KOPT-K1 (cell line): ENCODE measurements around the gene SLC25A22.

Experiments
- H3K27ac ChIP-seq: fragments of 200-600 bp; sonication (generic); 2 replicates; pipeline ENCODE4 v1.5.1; 2016; ENCODE audit warnings: antibody characterized with exemption, mild to moderate bottlenecking, low read depth, low read length; ENCODE audit not compliant: poor library complexity, severe bottlenecking
- H3K36me3 ChIP-seq: fragments of 200-600 bp; sonication (generic); 2 replicates; pipeline ENCODE4 v1.5.1; 2017; ENCODE audit warnings: antibody characterized with exemption, mild to moderate bottlenecking, low read length, moderate library complexity; ENCODE audit not compliant: insufficient read depth
- H3K9me3 ChIP-seq: fragments of 200-600 bp; sonication (generic); 2 replicates; pipeline ENCODE4 v1.5.1; 2017; ENCODE audit warnings: antibody characterized with exemption, low read length, mild to moderate bottlenecking; ENCODE audit not compliant: insufficient read depth, poor library complexity, severe bottlenecking

The SLC25A22 gene

GRCh38 chr11:819943-820649 is 22.0 kb upstream of the SLC25A22 start:
- peaks cover 26% of the 10 kb centered on the region; the same call in 1 of the 2 replicates for H3K36me3 ChIP-seq
- H3K9me3 ChIP-seq: no peaks in the 10 kb centered on the region
- peak overlapping the region; percentile 70 for H3K27ac ChIP-seq

GRCh38 chr11:819129-819931 is 21.2 kb upstream of the SLC25A22 start:
- Histone ChIP-seq H3K27ac (peak overlapping the region; percentile 70), H3K36me3 (peaks cover 23% of the 10 kb centered on the region; the same call in 1 of the 2 replicates), H3K9me3 (no peaks in the 10 kb centered on the region)

GRCh38 chr11:818396-819128 is 20.5 kb upstream of the SLC25A22 start, which contains the start of gene PNPLA2:
PNPLA2 (plus strand) TSS chr11:818914; CDS start chr11:819719, 805 bp downstream.
- Histone ChIP-seq H3K9me3 (no peaks in the 10 kb centered on the region), H3K27ac (peak within 1 kb of the TSS; percentile 70), H3K36me3 (peaks cover 24% of the 10 kb centered on the region)

- Histone ChIP-seq H3K36me3 (peaks cover 46% of the 10 kb centered on the region), H3K9me3 (no peaks in the 10 kb centered on the region)
Observed at GRCh38 chr11:816433-816779, 18.3 kb upstream of the SLC25A22 start.

GRCh38 chr11:815675-816432 is 17.8 kb upstream of the SLC25A22 start:
- Histone ChIP-seq H3K9me3 (no peaks in the 10 kb centered on the region), H3K36me3 (peaks cover 51% of the 10 kb centered on the region), H3K27ac (no peak overlapping the region)

More at GRCh38 chr11:816433-816779, 18.3 kb upstream of the SLC25A22 start:
- H3K27ac ChIP-seq: no peak overlapping the region

GRCh38 chr11:813456-814096 is 15.5 kb upstream of the SLC25A22 start:
- Histone ChIP-seq H3K36me3 (peaks cover 55% of the 10 kb centered on the region), H3K27ac (no peak overlapping the region), H3K9me3 (no peaks in the 10 kb centered on the region)

- Histone ChIP-seq H3K9me3 (no peaks in the 10 kb centered on the region), H3K36me3 (peaks cover 55% of the 10 kb centered on the region), H3K27ac (no peak overlapping the region)
Observed at GRCh38 chr11:813072-813455, 15.0 kb upstream of the SLC25A22 start.

GRCh38 chr11:812390-812789 is 14.3 kb upstream of the SLC25A22 start:
- Histone ChIP-seq H3K36me3 (peaks cover 55% of the 10 kb centered on the region), H3K9me3 (no peaks in the 10 kb centered on the region), H3K27ac (peak overlapping the region; percentile 97)

GRCh38 chr11:811446-812245 is 13.6 kb upstream of the SLC25A22 start:
- Histone ChIP-seq H3K27ac (peak overlapping the region; percentile 97), H3K36me3 (peaks cover 55% of the 10 kb centered on the region), H3K9me3 (no peaks in the 10 kb centered on the region)

GRCh38 chr11:810040-810567 is 12.0 kb upstream of the SLC25A22 start:
- Histone ChIP-seq H3K36me3 (peaks cover 43% of the 10 kb centered on the region), H3K27ac (peak overlapping the region; percentile 97), H3K9me3 (no peaks in the 10 kb centered on the region)

GRCh38 chr11:809287-810039 is 11.4 kb upstream of the SLC25A22 start, which contains the start of gene RPLP2:
RPLP2 (plus strand) TSS chr11:809967; CDS start chr11:810235, 268 bp downstream.
- H3K36me3 ChIP-seq: peaks cover 37% of the 10 kb centered on the region
- peak within 1 kb of the TSS; percentile 97 for H3K27ac ChIP-seq
- H3K9me3 ChIP-seq: no peaks in the 10 kb centered on the region

GRCh38 chr11:808427-809286 is 10.6 kb upstream of the SLC25A22 start:
- Histone ChIP-seq H3K27ac (peak overlapping the region; percentile 97), H3K36me3 (peaks cover 32% of the 10 kb centered on the region), H3K9me3 (no peaks in the 10 kb centered on the region)
